Activated gamma-delta T cell treated with anti-CD3 and anti-CD28 coated beads, Interleukin-2, amount 50 U/mL, for 16 hours (primary cell): Measurements from ENCODE around the gene IFI27L1.

Experiments
- DNase-seq: peaks from one replicate; pipeline ENCODE4 v3.0.0-alpha.2; 2020; ENCODE audit warnings: low read depth

Gene IFI27L1

DNA sequence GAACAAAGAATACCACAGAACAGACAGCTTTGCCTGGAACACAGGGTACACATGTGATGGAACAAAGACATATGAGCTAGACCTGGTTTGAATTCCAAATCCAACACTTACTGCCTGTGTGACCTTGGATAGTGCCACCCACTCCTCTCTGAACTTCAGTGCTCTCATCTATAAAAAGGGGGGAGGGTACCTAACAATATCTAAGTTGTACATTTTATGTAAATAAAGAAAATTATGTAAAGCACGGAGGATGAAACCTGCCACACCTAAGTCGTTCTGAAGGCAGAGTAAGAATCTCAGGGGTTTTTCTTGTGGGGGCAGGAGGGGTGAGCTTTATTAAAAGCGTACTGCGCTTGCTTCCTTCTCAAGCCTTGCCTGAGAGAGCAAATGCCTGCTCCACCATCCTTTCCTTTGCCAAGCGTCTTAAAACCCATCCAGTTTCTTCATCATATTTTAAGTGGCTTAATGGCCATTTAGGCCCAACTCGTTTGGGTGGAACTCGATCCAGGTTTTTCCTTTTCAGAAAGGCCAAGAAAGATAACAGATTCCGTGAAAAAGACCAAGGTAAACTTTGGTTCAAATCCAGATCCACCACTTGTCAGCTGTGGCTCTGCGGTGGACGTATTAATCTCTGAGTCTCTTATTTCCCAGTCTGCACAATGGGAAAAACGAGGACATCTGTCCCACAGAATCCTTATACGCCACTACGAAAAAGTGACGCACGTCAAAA lies 1.1 kb upstream of the IFI27L1 start:
- no peak for DNase-seq

- DNase-seq, result no peak
Observed at GRCh38 chr14:94081386-94081820, 293 bp downstream of the IFI27L1 start.

DNA sequence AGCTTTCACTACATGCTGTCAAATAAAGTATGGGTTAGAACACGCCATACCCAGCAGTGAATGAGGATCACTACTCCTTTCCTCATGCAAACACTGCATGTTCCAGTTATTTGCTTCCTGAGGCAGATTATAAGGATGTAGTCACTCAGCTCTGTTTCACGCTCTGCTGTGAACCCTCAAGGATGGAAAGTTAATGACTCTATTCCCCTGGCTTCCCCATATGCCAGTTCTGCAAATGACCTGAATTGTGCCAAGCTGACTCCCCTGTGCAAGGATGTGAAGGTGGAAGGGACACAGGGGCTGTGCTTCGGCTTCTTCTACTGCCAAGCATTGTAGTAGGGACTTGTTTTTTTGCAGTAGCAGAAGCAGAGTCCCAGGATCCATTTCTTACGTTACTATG lies 6.8 kb downstream of the IFI27L1 start:
- no peak for DNase-seq

- DNase-seq, result no peak
Observed at GRCh38 chr14:94088516-94088915, 7.4 kb downstream of the IFI27L1 start.

- DNase-seq, result no peak
Observed at GRCh38 chr14:94089479-94089878, 8.4 kb downstream of the IFI27L1 start.

DNA sequence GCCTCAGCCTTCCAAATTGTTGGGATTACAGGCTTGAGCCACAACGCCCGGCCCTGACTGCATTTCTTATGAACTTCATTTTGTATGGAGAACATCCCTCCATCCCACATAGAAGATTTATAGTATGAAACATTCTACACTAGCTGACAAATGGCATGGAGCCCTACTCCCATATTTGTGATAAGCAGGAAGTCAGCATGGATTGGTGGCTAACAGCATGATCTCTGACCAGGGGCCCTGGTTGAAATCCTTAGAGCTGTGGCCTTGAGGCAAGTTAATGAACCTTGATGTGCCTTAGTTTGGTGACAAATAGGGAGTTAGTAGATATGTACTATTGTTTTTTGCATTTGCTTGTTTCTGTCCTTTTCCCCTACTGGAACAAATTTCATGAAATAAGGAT lies 12.3 kb downstream of the IFI27L1 start:
- no peak for DNase-seq

DNA sequence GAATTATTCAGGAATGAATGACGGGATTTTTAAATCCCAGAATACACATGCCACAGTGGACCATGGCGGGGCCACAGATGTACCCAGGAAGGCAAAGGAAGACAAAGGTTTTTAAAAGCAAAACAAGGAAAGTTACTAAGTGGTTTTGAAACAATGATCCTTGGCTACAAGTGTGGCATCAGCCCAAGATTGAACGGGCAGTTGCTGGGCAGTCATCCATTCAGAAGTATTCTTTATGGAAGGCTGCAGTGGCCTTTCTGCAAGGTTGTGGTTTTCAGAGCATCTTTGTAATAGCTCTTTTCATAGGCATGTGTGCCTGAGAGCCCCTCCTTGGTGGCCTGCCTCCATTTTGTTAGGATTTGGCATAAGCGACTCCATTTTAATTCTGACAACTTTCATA lies 16.0 kb downstream of the IFI27L1 start:
- DNase-seq, result no peak

GRCh38 chr14:94098326-94098992 lies 17.3 kb downstream of the IFI27L1 start:
- no peak for DNase-seq

- no peak for DNase-seq
Observed at GRCh38 chr14:94099006-94099405, 17.9 kb downstream of the IFI27L1 start.

- no peak for DNase-seq
Observed at GRCh38 chr14:94100847-94101246, 19.7 kb downstream of the IFI27L1 start.

GRCh38 chr14:94101748-94102147 lies 20.6 kb downstream of the IFI27L1 start:
- DNase-seq, result no peak

DNA sequence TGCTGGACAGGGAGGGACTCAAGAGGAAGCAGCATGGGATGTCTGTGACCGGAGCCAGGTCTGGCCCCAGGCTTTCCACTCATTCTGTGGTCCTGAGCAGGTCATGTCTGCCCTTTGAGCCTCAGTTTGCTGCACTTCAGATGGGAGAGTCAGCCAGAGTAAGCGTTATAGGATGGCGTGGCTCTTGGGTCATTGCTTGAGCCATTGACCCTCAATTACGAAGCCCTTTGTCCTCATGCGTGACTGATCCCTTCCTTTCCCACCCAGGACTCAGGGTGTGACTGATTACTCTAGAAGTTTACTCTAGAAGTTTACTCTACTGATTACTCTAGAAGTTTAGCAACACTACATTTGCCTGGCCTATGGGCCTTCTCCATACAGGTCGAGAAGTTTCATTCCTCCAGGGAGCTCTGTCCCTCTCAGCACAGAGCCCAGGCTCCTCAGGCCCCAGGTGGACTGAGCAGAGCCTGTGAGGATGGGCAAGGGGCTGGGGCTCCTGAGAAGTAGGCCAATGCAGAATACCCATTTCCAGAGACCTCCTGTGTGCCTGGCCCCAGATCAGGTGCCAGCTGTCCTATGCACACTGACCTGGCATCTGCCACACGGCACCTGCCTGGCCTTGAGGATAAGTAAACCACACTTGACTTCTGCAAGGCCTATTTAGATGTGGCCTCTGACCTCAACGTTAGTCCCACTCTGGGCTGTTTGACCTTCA lies 21.8 kb downstream of the IFI27L1 start:
- no peak for DNase-seq

DNA sequence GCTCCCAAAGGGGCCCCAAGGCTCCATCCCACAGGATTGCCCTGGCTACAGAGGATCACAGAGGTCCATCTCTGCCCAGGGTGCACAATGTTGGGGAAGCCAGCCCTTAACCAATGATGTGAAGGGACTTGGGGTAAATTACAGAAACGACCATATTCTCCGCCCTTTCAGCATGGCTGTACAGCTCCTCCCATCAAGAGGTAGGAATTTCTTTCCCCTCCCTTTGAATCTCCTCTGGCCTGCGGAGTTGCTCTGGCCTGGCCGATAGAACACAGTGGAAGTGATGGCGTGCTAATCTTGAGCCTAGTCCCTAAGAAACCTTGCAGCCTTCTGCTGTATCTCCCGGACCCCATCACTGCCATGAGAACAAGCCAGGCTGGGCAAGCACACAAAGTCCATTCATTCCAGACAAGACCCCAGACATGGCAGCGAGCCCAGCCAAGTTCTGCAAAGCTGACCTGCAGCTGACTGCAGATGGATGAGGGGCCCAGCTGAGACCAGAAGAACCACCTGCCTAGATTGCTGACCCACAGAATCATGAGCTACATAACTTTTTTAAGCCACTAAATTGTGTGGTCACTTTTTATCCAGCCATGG lies 22.5 kb downstream of the IFI27L1 start:
- no peak for DNase-seq

- no peak for DNase-seq
Observed at GRCh38 chr14:94104731-94105130, 23.6 kb downstream of the IFI27L1 start.

- DNase-seq, result no peak
Observed at GRCh38 chr14:94109915-94110250, 28.8 kb downstream of the IFI27L1 start.

DNA sequence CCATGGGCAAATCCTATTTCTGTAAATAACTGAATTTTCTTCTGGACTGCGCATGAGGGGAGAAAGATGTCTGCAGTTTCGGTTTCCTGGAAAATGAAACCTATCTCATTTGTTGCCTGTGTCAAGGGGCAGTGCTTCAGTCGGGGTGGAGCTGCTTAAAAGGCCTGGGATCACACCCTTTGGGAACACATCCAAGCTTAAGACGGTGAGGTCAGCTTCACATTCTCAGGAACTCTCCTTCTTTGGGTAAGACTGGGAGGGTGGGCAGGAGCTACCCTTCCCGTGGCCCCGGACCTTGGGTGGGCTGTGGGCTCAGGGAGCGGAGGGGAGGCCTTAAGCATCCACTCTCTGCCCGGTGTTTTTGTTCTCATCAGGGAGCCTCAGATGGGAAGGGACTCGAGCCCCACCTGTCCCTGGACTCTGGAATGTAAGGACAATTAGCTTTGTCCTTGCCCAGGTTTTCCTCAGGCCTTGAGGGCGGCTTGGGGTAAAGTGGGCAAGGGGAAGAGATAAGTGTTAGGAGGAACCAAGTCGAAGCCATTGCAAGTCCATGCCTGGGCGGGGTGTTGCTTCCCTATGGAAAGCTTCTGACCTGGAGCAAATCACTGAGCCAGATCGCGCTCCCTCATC lies 29.6 kb downstream of the IFI27L1 start, which contains the start of gene IFI27:
Gene IFI27, plus strand, starts transcription at position 185 of the 630 bp plus-strand sequence.
- no peak for DNase-seq

- DNase-seq, result no peak
Observed at GRCh38 chr14:94111276-94112095, 30.4 kb downstream of the IFI27L1 start.

DNA sequence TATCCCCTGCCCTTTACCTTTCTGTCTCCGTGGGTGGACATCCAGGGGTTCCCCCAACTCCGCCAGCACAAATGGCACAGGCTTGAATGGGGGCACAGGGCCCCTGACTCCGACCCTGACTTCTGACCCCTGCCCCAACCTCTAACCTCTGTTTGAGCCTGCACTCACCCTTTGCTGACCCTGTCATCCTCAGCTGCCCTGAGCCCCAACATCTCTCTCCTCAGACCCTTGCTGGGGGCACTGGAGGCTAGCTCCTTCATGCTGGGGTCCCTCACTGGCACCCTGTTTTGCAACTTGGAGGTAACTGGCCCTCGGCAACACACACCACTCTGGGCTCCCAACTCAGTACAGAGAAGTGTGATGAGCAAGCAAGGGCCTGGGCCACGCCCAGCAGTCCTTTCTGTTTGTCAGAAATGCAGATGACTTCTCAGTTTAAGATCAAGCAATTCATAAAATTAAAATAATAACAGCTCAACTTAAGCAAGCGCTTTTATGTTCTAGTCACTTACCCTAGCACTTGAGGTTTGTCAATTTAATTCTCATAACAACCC lies 31.5 kb downstream of the IFI27L1 start:
- DNase-seq, result no peak

GRCh38 chr14:94113073-94113472 lies 32.0 kb downstream of the IFI27L1 start:
- no peak for DNase-seq

- DNase-seq, result no peak
Observed at GRCh38 chr14:94113490-94113889, 32.4 kb downstream of the IFI27L1 start.
